K562 (cell line): ENCODE results near the gene WASHC3. TPM values are rescaled to one million over a fixed set of nuclear protein-coding genes. Genes with fewer than 3 reads are reported as not detected.

Experiments
- ATF1 ChIP-seq, 2 experiments: fragments of 450-650 bp in 1 of 2; IDR thresholded peaks; 2 replicates each; pipeline ENCODE4 v1.6.1; 2016; ENCODE audit warnings: missing compliant biosample characterization in 1 of 2, missing genetic modification characterization in 1 of 2
- CBFA2T2 ChIP-seq: fragments of 450-650 bp; conservative IDR thresholded peaks from 2 replicates; pipeline ENCODE4 v1.6.1; 2017; ENCODE audit warnings: mild to moderate bottlenecking
- CHCHD3 ChIP-seq: fragments of 250-450 bp; sonication (Bioruptor Pico); IDR thresholded peaks from 2 replicates; pipeline ENCODE4 v2.1.2; 2022; ENCODE audit warnings: mild to moderate bottlenecking
- DDX20 ChIP-seq: fragments of 450-650 bp; IDR thresholded peaks from 2 replicates; pipeline ENCODE4 v1.6.1; 2016; ENCODE audit warnings: missing genetic modification characterization, low read depth, mild to moderate bottlenecking, missing compliant biosample characterization, moderate library complexity
- DPF2 ChIP-seq: fragments of 450-650 bp; IDR thresholded peaks from 2 replicates; pipeline ENCODE4 v1.6.1; 2016
- GABPB2 ChIP-seq: fragments of 250-450 bp; sonication (Bioruptor Pico); conservative IDR thresholded peaks from 2 replicates; pipeline ENCODE4 v1.5.1; 2021; ENCODE audit warnings: mild to moderate bottlenecking
- HMG20A ChIP-seq: fragments of 450-650 bp; formaldehyde crosslinking; conservative IDR thresholded peaks from 2 replicates; pipeline ENCODE4 v1.4.0; 2020; ENCODE audit warnings: mild to moderate bottlenecking, mixed read lengths
- MCM2 ChIP-seq: fragments of 450-650 bp; IDR thresholded peaks from 2 replicates; pipeline ENCODE4 v1.6.1; 2017; ENCODE audit warnings: low read depth, mild to moderate bottlenecking
- MTA2 ChIP-seq: fragments of 450-650 bp; IDR thresholded peaks from 2 replicates; pipeline ENCODE4 v1.6.1; 2016; ENCODE audit warnings: low read depth
- PURB ChIP-seq: sonication (generic); formaldehyde crosslinking; IDR thresholded peaks from 2 replicates; pipeline ENCODE4 v1.9.0; 2021; ENCODE audit warnings: low read depth, mild to moderate bottlenecking, missing genetic modification reagents
- TRIM24 ChIP-seq, 2 experiments: fragments of 450-650 bp; IDR thresholded peaks; 2 replicates each; pipeline ENCODE4 v1.6.1; 2016
- TRIM28 ChIP-seq: fragments of 450-650 bp; IDR thresholded peaks from 2 replicates; pipeline ENCODE4 v1.6.1; 2017
- WHSC1 ChIP-seq: IDR thresholded peaks from one replicate; pipeline ENCODE4 v1.6.1; 2012; ENCODE audit warnings: low read length, control low read depth, inconsistent platforms
- ZFP30 ChIP-seq: fragments of 250-450 bp; sonication (Bioruptor Pico); IDR thresholded peaks from 2 replicates; pipeline ENCODE4 v1.8.0; 2022; ENCODE audit warnings: moderate library complexity, mild to moderate bottlenecking, inconsistent platforms, borderline replicate concordance
- ZKSCAN3 ChIP-seq: fragments of 250-450 bp; sonication (Bioruptor Pico); IDR thresholded peaks from 2 replicates; pipeline ENCODE4 v1.4.0; 2020
- ZNF778 ChIP-seq: fragments of 450-650 bp; formaldehyde crosslinking; IDR thresholded peaks from 2 replicates; pipeline ENCODE4 v1.4.0; 2020; ENCODE audit warnings: mild to moderate bottlenecking, moderate library complexity
- polyA plus RNA-seq, 8 experiments: library from polyadenylated mRNA; depleted of rRNA in 4 of 8; stranded (reverse) in 5 of 8; unstranded in 3 of 8; fragments of >200 nt; fragmentation: Nextera tagmentation in 2 of 8; fragmentation: Illumina TruSeq in 1 of 8; extraction: Ambion mirVana in 2 of 8; extraction: Trizol in 1 of 8; gene quantifications; 2 replicates each; pipeline versions ENCODE4 v1.2.1 to v1.2.3, GENCODE V29; 2011 to 2014; ENCODE audit warnings: inconsistent platforms in 1 of 8, missing spikeins in 1 of 8
- total RNA-seq, 7 experiments: library from RNA; depleted of rRNA in 6 of 7; stranded (reverse); fragments of >200 nt in 6 of 7; fragmentation: Illumina TruSeq in 2 of 7; extraction: Trizol in 2 of 7; gene quantifications; 2 replicates each; pipeline versions ENCODE4 v1.2.1 to v1.2.3, GENCODE V29; 2011 to 2021; ENCODE audit warnings: low replicate concordance in 1 of 7
- TF ChIP-seq, protein P1 (sequence below): fragments of 450-650 bp; formaldehyde crosslinking; IDR thresholded peaks from 2 replicates; pipeline ENCODE4 v1.4.0; 2020; ENCODE audit warnings: mild to moderate bottlenecking, mixed read lengths
- TF ChIP-seq, protein P2 (sequence below), 2 experiments: fragments of 450-650 bp in 1 of 2; sonication (generic) in 1 of 2; formaldehyde crosslinking; conservative IDR thresholded peaks; 2 replicates each; pipeline versions ENCODE4 v1.4.0 to v1.8.1; 2020 to 2022; ENCODE audit warnings: mild to moderate bottlenecking in 1 of 2, missing genetic modification reagents in 1 of 2
- TF ChIP-seq, protein P3 (sequence below): fragments of 450-650 bp; formaldehyde crosslinking; IDR thresholded peaks from 2 replicates; pipeline ENCODE4 v1.4.0; 2020; ENCODE audit warnings: mild to moderate bottlenecking, moderate library complexity
- TF ChIP-seq, protein P4 (sequence below), 2 experiments: fragments of 250-450 bp in 1 of 2; fragments of 450-650 bp in 1 of 2; sonication (Bioruptor Pico) in 1 of 2; IDR thresholded peaks; 2 replicates each; pipeline versions ENCODE4 v1.6.1 to v1.8.0; 2016 to 2021; ENCODE audit warnings: mild to moderate bottlenecking in 2 of 2, moderate library complexity in 2 of 2, missing compliant biosample characterization in 1 of 2, missing genetic modification characterization in 1 of 2
- TF ChIP-seq, protein P5 (sequence below): sonication (generic); formaldehyde crosslinking; IDR thresholded peaks from 2 replicates; pipeline ENCODE4 v1.8.1; 2022; ENCODE audit warnings: missing genetic modification reagents

The WASHC3 gene
- total and polyA plus RNA-seq, 9 of the 15 experiments (the other 6 are each of a cell fraction or from before 2014, with no cell fraction given), result 14.3 to 74.9 (median 35.1) TPM

DNA sequence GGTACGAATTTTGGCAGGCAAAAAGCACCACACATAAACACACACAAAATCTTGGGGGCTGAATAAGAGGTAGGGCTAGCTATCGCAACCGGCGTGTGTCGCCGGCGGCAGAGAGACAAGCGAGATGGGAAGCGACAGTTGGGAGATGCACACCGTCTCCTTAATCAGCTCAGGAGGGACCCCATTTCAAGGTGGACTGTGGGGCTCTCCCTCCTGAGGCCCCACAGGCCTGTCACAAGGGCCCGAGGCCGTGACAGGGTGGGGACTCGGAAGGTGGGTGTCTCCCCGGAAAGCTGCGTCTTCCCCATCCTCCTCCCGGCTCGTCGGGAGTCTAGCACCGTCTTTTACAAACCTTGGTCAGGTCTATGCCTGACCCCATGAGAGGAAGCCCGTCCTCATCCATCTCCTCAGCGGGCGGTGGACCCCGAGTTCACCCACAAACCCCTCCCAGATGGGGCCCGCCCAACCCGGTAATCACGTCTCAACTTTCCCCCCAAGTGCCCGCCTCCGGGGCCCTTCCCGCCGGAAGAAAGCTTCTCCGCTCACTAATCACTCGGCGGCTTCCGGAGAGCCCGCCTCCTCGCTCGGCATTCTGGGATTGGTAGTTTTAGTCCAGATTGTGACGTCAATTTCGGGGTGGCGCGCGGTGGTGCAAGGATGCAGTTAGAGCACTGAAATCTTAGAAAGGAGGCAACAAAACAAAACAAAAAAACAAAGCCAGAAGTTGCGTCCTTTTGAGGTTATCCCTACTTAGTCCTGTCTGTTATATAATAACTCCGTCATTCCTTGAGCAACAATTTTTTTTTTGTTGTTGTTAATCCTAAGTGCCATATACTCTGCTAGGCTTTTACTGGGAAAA lies at the start of gene WASHC3 (continued):
- TF ChIP-seq, protein P1, sequence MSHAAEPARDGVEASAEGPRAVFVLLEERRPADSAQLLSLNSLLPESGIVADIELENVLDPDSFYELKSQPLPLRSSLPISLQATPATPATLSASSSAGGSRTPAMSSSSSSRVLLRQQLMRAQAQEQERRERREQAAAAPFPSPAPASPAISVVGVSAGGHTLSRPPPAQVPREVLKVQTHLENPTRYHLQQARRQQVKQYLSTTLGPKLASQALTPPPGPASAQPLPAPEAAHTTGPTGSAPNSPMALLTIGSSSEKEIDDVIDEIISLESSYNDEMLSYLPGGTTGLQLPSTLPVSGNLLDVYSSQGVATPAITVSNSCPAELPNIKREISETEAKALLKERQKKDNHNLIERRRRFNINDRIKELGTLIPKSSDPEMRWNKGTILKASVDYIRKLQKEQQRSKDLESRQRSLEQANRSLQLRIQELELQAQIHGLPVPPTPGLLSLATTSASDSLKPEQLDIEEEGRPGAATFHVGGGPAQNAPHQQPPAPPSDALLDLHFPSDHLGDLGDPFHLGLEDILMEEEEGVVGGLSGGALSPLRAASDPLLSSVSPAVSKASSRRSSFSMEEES (CRISPR knock-in tag), result no peak
- TF ChIP-seq MTA2 (no peak), TRIM28 (no peak), TRIM24 (IDR thresholded peaks at IDR 0.05) (no peak), CHCHD3 (no peak), HMG20A (no peak), DPF2 (no peak), WHSC1 (no peak), CBFA2T2 (no peak), ZFP30 (CRISPR knock-in tag) (no peak), ZNF778 (no peak), GABPB2 (no peak), ATF1 (CRISPR knock-in tag; IDR thresholded peaks at IDR 0.05) (no peak), ATF1 (tag; IDR thresholded peaks at IDR 0.05) (peak; percentile 94), PURB (CRISPR knock-in tag) (no peak), DDX20 (tag) (no peak), ZKSCAN3 (CRISPR knock-in tag) (no peak), MCM2 (no peak)
- TF ChIP-seq, protein P2, sequence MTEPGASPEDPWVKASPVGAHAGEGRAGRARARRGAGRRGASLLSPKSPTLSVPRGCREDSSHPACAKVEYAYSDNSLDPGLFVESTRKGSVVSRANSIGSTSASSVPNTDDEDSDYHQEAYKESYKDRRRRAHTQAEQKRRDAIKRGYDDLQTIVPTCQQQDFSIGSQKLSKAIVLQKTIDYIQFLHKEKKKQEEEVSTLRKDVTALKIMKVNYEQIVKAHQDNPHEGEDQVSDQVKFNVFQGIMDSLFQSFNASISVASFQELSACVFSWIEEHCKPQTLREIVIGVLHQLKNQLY (CRISPR knock-in tag; conservative IDR thresholded peaks at IDR 0.05), result no peak
- TF ChIP-seq, protein P3, sequence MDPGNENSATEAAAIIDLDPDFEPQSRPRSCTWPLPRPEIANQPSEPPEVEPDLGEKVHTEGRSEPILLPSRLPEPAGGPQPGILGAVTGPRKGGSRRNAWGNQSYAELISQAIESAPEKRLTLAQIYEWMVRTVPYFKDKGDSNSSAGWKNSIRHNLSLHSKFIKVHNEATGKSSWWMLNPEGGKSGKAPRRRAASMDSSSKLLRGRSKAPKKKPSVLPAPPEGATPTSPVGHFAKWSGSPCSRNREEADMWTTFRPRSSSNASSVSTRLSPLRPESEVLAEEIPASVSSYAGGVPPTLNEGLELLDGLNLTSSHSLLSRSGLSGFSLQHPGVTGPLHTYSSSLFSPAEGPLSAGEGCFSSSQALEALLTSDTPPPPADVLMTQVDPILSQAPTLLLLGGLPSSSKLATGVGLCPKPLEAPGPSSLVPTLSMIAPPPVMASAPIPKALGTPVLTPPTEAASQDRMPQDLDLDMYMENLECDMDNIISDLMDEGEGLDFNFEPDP (CRISPR knock-in tag), result no peak
- TF ChIP-seq, protein P4, sequence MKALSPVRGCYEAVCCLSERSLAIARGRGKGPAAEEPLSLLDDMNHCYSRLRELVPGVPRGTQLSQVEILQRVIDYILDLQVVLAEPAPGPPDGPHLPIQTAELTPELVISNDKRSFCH (CRISPR knock-in tag; IDR thresholded peaks at IDR 0.05), result no peak
- TF ChIP-seq, protein P4 (tag; IDR thresholded peaks at IDR 0.05), result peak; percentile 38; the same call in 1 of the 2 replicates
- TF ChIP-seq, protein P5, sequence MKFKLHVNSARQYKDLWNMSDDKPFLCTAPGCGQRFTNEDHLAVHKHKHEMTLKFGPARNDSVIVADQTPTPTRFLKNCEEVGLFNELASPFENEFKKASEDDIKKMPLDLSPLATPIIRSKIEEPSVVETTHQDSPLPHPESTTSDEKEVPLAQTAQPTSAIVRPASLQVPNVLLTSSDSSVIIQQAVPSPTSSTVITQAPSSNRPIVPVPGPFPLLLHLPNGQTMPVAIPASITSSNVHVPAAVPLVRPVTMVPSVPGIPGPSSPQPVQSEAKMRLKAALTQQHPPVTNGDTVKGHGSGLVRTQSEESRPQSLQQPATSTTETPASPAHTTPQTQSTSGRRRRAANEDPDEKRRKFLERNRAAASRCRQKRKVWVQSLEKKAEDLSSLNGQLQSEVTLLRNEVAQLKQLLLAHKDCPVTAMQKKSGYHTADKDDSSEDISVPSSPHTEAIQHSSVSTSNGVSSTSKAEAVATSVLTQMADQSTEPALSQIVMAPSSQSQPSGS (CRISPR knock-in tag), result no peak
